Left colon (tissue), 2 donors: Measurements from ENCODE around the gene TNNC1. TPM values are rescaled to one million over a fixed set of nuclear protein-coding genes. Genes with fewer than 3 reads are reported as not detected.

Experiments used
- ATAC-seq: fragments of 200-7000 bp; cut with Tn5 transposase; one replicate; pipeline ENCODE4 v1.9.1; 2020; ENCODE audit warnings: mild to moderate bottlenecking, moderate library complexity
- DNase-seq, 2 donors: peaks; one replicate each; pipeline ENCODE4 v3.0.0-alpha.2; 2020
- intact Hi-C, 2 donors: fragments of 100-400 bp; cut with DNase I in 1 of 2; cut with micrococcal nuclease in 1 of 2; formaldehyde crosslinking; loops; one replicate each; pipeline versions ENCODE4 v1.11.2 to v1.14.0; 2022; cut with DNase I, micrococcal nuclease
- long read RNA-seq: library from polyadenylated mRNA; unstranded; transcript quantifications from one replicate; pipeline ENCODE4 v2.0.0, GENCODE V29; 2021
- total RNA-seq, 2 donors: library from RNA; stranded (reverse); fragmentation: NEBNext Ultra II Directional; extraction: Animal tissue kit (Norgen Biotek cat#: 25700); gene quantifications; one replicate each; pipeline ENCODE4 v1.2.1, GENCODE V29; 2021
- donor health status: DM: no; HTN: no; CAD: no.
- donor health status: DM: yes; HTN: yes; CAD: no.

TNNC1 gene
- total RNA-seq: 1 to 10 TPM in 1 of 2 donors, under 1 TPM in 1; 0.64 to 4.6 TPM
- long read RNA-seq, partial matches to known transcripts: 0 of 1 reads
- long read RNA-seq, other reads (novel, unspliced or antisense): 0 of 1 reads

- no peak for DNase-seq
- intact Hi-C loops: no loop called here
- ATAC-seq: no peak
Measured at GRCh38 chr3:52453496-52454249, at the start of gene TNNC1. TSS of gene TNNC1 (minus strand) at chr3:52454041. CDS start at chr3:52454015, 26 bp downstream.

- DNase-seq (no peak), ATAC-seq (no peak)
- intact Hi-C loops: no loop called here
Measured at GRCh38 chr3:52502808-52503350, 49.0 kb upstream of the TNNC1 start.

- ATAC-seq (no peak), DNase-seq (no peak)
- intact Hi-C loops: no loop called here
Measured at GRCh38 chr3:52502001-52502400, 48.2 kb upstream of the TNNC1 start.

DNA sequence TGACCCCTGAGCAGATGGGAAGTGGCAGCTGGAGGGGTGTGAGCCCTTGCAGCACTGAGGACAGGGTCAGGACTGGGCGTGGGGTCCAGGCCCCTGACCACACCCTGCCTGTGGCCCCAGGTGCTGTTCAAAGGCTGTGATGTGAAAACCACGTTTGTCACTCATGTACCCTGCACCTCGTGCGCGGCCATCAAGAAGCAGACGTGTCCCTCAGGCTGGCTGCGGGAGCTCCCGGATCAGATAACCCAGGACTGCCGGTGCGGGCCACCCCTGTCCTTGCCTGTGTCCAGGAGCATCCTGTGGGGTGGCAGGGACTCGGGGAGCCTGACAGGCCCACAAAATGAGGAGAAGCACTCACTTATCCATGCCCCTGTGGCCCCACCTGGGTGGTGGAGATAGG lies 47.2 kb upstream of the TNNC1 start:
- ATAC-seq: no peak
- DNase-seq: no peak
- intact Hi-C loops: no loop called here

DNA sequence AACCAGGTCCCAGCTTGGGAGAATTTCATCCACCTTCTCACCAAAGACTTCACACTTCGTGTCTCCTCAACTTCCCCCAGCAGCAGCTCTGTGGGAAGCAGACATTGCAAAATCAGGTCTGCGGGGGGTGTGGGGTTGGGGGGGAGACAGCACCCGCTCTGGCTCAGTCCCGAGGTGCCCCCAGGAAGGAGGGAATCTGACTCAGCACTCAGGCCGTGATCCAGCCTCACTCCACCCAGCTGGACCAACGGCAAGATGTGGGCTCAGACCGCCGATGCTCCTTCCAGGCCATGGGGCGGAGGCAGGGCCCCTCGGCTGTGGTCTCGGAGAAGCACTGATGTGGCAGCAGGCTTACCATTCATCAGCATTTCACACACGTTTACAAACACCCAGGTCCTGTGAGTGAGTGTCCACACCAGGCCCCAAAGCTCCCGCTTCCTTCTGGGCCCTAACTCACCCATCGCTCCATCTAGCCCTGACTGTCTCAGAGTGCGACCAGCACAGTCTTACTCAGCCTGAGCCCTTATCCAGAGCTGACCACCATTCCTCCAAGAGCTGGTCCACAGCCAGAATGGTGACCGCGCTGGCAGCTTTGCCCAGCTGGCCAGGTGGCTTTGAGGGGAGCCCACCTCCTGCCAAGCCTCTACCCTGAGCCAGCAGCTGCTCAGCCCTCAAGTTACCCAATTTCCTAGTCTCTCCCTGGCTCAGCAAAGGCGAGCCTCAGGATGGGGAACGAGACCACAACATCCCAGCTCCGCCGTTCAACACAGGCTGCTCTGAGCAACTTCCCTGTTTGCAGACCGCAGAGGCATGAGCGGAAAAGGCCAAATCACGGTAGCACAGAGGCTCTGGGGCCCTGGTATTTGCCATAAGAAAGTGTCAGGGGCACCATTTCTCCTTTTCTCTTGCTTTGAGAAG lies 44.6 kb upstream of the TNNC1 start:
- peak; percentile 20 for ATAC-seq
- peak in 1 of 2 donors; percentile 55 for DNase-seq
- intact Hi-C loops: no loop called here

DNA sequence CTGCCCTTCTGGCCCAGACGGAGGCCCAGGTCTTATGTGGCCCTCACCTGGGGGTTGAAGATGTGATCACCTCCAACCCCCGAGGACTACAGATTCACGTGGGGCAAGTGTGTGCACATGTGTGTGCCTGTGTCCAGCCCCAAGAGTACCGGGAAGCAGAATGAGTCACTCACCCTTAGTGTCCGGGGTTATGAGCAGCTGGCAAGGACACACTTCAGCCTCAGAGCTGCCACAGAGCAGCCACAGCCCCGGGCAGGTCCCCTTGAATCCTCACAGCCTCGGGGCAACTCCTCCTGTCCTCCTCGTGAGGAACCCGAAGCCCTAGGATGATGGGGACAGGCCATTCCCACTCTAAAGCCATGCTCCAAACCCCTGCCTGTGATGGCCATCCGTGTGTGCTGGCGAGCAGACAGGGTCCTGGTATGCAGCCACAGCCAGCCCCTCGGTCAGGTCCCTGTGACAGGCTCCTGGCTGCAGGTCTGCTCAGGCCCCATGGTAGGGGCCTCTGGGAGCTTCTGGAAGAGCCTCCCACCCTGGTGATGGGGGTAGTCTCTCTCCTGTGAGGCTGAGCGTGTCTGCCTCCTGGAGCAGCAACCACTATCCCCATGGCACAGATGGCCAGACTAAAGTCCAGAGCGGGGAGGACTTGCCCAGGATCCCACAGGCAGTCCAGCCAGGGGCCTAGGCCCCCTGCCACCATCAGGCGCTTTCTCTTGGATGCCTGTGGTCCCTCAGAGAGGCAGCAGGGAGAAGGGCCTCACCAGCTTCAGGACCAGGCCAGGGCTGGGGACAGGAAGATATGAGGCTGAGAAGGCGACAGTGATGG lies 42.1 kb upstream of the TNNC1 start:
- peak; percentile 17 for ATAC-seq
- intact Hi-C loops: no loop called here

GRCh38 chr3:52494886-52495495 lies 41.1 kb upstream of the TNNC1 start, which contains the start of gene STAB1:
TSS of gene STAB1 (plus strand) at chr3:52495338. CDS start at chr3:52495414, 76 bp downstream.
- ATAC-seq: no peak
- peak in 1 of 2 donors; percentile 29 for DNase-seq
- intact Hi-C loops: no loop called here

More for the DNA sequence above, 42.1 kb upstream of the TNNC1 start:
- DNase-seq: no peak

DNA sequence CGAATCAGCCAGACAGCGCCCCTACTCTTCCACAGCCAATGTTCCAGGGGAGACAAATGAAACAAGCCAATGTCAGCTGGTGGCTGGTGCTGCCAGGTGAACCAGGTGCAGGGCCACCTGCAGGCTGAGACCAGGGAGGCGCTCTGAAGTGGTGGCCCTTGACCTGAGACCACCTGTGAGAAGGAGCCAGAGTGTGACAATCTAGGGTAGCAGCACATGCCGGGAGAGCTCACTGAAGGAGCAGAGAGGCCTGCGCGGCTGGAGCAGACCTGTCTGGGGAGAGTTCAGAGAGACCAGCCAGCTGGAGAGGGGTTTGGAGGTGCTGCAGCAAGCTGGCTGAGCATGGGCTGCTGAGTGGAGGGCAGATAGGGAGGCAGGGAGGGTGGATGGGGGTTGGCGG lies 40.6 kb upstream of the TNNC1 start:
- DNase-seq (no peak), ATAC-seq (no peak)
- intact Hi-C loops: no loop called here

DNA sequence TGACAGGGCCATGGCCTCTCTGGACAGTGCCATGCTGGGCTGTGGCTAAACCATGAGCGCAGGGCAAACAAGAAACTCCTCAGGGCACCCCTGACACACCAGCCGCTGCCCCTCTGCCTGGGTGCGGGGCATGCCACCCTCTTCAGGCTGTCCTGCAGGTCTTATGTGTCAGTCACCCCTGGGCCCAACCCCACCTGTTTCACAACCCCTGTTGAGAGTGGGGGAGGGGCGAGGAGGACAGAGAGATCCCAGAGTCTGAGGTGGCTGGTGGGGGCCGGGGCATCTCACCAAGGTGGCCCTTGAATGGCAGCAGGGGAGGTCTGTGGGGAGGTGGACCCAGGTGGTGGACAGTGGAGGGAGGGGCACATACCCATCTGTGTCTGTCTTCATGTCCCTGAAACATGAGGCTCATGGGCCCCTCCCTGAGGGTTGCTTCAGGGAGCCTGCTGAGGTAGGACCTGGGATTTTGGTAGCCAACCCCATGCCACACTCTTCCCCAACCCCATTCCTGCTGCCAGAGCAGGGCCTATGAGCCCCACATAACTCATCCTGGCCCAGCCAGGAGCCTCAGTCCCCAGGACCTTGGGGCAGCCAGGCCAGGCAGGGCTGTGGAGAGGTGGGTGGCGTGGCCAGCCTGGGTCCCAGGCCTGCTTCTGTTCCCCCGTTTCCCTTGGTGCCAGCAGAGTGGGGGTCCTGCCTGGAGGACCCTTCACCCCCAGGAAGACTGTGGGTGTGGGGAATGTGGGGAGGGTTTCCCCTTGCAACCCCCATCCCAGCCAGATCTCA lies 39.6 kb upstream of the TNNC1 start:
- DNase-seq (no peak), ATAC-seq (no peak)
- intact Hi-C loops: no loop called here

DNA sequence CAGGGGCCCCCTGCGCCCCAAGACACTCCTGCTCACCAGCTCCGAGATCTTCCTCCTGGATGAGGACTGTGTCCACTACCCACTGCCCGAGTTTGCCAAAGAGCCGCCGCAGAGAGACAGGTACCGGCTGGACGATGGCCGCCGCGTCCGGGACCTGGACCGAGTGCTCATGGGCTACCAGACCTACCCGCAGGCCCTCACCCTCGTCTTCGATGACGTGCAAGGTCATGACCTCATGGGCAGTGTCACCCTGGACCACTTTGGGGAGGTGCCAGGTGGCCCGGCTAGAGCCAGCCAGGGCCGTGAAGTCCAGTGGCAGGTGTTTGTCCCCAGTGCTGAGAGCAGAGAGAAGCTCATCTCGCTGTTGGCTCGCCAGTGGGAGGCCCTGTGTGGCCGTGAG lies 38.2 kb upstream of the TNNC1 start:
- no peak for ATAC-seq
- intact Hi-C loops: no loop called here
- no peak for DNase-seq

DNA sequence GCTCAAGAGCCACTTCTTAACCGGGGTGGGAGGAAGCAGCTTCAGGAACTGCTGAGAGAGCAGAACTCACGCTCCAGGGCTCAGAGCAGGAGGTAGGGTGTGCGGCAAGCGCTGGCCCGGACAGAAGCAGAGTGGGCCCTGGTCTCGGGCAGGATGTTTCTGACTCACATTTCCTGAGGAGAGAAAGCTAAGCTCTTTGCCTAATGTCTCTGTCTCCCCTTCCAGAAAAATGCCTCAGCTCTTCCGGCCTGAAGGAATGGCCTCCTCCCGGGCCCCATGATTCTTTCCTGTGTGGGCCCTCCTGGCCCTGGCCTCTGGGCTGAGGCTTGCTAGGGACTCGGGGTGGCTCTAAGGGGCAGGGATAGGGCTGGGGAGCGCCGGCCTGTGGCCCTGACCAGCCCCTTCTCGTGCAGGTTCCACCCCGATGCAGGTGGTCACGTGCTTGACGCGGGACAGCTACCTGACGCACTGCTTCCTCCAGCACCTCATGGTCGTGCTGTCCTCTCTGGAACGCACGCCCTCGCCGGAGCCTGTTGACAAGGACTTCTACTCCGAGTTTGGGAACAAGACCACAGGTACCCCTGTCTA lies 37.2 kb upstream of the TNNC1 start:
- ATAC-seq: no peak
- intact Hi-C loops: no loop called here
- DNase-seq: no peak

DNA sequence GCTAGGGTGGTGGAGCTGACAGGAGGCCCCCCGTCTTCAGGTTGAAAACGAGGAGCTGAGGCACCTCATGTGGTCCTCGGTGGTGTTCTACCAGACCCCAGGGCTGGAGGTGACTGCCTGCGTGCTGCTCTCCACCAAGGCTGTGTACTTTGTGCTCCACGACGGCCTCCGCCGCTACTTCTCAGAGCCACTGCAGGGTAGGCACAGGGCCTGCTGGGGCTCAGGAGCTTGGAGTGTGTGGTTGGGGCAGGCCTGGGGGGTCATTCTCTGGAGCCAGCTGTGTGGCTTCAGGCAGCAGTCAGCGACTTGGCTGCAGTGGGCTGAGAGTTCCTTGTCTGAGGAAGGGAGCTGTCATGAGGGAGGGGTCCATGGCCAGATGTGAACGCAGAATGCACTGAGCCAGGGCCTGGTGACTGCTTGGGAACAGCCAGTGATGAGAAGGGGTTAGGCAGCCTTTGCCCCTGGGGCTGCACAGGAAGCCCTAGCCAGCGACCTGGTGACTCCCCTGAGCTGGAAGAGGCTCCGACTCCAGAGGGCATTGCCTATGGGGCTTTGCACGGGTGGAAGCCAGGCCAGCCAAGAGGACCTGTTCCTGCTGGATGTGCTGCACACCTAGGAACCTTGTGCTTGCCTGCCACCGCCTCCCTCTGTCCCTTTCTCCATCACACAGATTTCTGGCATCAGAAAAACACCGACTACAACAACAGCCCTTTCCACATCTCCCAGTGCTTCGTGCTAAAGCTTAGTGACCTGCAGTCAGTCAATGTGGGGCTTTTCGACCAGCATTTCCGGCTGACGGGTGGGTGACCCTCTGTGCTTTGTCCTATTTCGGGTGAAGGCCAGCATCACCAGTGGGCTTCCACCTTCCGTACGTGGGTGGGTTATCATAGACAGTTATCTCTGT lies 36.4 kb upstream of the TNNC1 start:
- intact Hi-C loops: no loop called here
- ATAC-seq: no peak
- DNase-seq: no peak

DNA sequence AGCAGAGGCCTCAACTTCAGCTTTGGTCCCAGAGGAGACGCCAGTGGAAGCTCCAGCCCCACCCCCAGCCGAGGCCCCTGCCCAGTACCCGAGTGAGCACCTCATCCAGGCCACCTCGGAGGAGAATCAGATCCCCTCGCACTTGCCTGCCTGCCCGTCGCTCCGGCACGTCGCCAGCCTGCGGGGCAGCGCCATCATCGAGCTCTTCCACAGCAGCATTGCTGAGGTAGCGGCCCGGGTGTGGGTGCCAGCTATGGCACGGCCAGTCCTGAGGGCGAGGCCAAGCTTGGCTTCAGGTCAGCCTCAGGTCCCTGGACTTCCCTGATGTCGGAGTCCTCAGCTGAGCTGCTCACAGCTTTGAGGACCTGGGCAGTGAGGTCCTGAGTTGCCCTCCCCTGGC lies 35.6 kb upstream of the TNNC1 start:
- ATAC-seq: no peak
- intact Hi-C loops: no loop called here
- no peak for DNase-seq

DNA sequence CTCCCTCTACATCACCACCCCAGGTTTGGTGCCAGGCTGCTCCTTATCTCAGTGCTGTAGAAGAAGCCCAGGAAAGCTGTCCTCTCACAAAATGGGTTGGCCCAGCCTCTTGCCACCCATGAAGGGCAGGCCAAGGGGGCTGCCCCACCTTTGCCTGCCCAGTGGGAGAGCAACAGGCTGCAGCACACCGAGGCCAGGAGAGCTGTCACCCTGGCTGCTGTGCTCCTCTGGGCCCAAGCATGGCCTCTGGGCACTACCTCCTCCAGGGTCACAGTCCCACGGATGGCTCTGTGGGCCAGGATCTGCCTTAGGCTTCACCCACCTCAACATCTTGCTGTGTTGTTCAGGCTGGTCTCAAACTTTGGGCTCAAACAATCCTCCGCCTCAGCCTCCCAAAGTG lies 34.9 kb upstream of the TNNC1 start:
- no peak for ATAC-seq
- intact Hi-C loops: no loop called here
- DNase-seq: no peak

DNA sequence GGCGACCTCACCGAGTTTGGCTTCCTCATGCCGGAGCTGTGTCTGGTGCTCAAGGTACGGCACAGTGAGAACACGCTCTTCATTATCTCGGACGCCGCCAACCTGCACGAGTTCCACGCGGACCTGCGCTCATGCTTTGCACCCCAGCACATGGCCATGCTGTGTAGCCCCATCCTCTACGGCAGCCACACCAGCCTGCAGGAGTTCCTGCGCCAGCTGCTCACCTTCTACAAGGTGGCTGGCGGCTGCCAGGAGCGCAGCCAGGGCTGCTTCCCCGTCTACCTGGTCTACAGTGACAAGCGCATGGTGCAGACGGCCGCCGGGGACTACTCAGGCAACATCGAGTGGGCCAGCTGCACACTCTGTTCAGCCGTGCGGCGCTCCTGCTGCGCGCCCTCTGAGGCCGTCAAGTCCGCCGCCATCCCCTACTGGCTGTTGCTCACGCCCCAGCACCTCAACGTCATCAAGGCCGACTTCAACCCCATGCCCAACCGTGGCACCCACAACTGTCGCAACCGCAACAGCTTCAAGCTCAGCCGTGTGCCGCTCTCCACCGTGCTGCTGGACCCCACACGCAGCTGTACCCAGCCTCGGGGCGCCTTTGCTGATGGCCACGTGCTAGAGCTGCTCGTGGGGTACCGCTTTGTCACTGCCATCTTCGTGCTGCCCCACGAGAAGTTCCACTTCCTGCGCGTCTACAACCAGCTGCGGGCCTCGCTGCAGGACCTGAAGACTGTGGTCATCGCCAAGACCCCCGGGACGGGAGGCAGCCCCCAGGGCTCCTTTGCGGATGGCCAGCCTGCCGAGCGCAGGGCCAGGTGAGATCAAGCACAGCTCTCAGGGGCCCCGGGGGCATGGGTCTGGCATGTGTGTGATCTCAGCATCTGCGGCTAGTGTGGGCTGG lies 34.2 kb upstream of the TNNC1 start:
- no peak for DNase-seq
- ATAC-seq: no peak
- intact Hi-C loops: no loop called here
